HUES64 (cell line): ENCODE results near the gene MBD3.

ENCODE experiments used
- H3K27ac ChIP-seq: 2 replicates; pipeline ENCODE4 v1.7.0; 2013; ENCODE audit warnings: low read depth, low read length, inconsistent platforms
- H3K27me3 ChIP-seq: 2 replicates; pipeline ENCODE4 v1.6.1; 2013; ENCODE audit warnings: mild to moderate bottlenecking, low read length; ENCODE audit not compliant: insufficient read depth
- H3K36me3 ChIP-seq: 2 replicates; pipeline ENCODE4 v1.6.1; 2013; ENCODE audit warnings: mild to moderate bottlenecking, low read length; ENCODE audit not compliant: insufficient read depth
- H3K4me1 ChIP-seq: 2 replicates; pipeline ENCODE4 v1.6.1; 2013; ENCODE audit warnings: mild to moderate bottlenecking, low read length, moderate library complexity; ENCODE audit not compliant: insufficient read depth
- H3K4me3 ChIP-seq: 2 replicates; pipeline ENCODE4 v1.5.1; 2013; ENCODE audit warnings: mild to moderate bottlenecking, low read length, moderate library complexity
- H3K9ac ChIP-seq: 2 replicates; pipeline ENCODE4 v1.6.1; 2013; ENCODE audit warnings: mild to moderate bottlenecking, low read depth, low read length
- H3K9me3 ChIP-seq: 2 replicates; pipeline ENCODE4 v1.6.1; 2013; ENCODE audit warnings: low read depth, low read length; ENCODE audit not compliant: insufficient read depth
- WGBS: fragments of 150-250, 120-280 bp; methylation state at CpG from one replicate; pipeline ENCODE4 v1.1.7; 2013; ENCODE audit warnings: missing lambda C conversion rate; 5-methylcytosine and 5-hydroxymethylcytosine counted together

The MBD3 gene

GRCh38 chr19:1629256-1629808 is 36.7 kb upstream of the MBD3 start:
- H3K27me3 ChIP-seq = no peaks in the 10 kb centered on the region
- WGBS = 96% methylated on average over 24 of the region's 24 CpGs
- H3K4me3 ChIP-seq = no peak overlapping the region
- H3K9me3 ChIP-seq = no peaks in the 10 kb centered on the region
- no peaks in the 10 kb centered on the region for H3K4me1 ChIP-seq
- H3K36me3 ChIP-seq = peaks cover 70% of the 10 kb centered on the region
- H3K27ac ChIP-seq = no peak overlapping the region
- no peak overlapping the region for H3K9ac ChIP-seq

- 96% methylated on average over 16 of the region's 17 CpGs for WGBS
- no peak overlapping the region for H3K27ac ChIP-seq
- no peak overlapping the region for H3K4me3 ChIP-seq
- no peak overlapping the region for H3K9ac ChIP-seq
- H3K9me3 ChIP-seq = no peaks in the 10 kb centered on the region
- no peaks in the 10 kb centered on the region for H3K27me3 ChIP-seq
- peaks cover 70% of the 10 kb centered on the region for H3K36me3 ChIP-seq
- no peaks in the 10 kb centered on the region for H3K4me1 ChIP-seq
Observed at GRCh38 chr19:1627194-1627593, 34.5 kb upstream of the MBD3 start.

- Histone ChIP-seq H3K9ac (no peak overlapping the region), H3K36me3 (peaks cover 69% of the 10 kb centered on the region), H3K9me3 (no peaks in the 10 kb centered on the region), H3K27ac (no peak overlapping the region), H3K4me3 (no peak overlapping the region), H3K27me3 (no peaks in the 10 kb centered on the region), H3K4me1 (no peaks in the 10 kb centered on the region)
- WGBS = 95% methylated on average over 32 of the region's 32 CpGs
Observed at GRCh38 chr19:1626417-1627010, 33.8 kb upstream of the MBD3 start.

- Histone ChIP-seq H3K9ac (no peak overlapping the region), H3K27me3 (no peaks in the 10 kb centered on the region), H3K9me3 (no peaks in the 10 kb centered on the region), H3K4me1 (no peaks in the 10 kb centered on the region), H3K27ac (no peak overlapping the region), H3K36me3 (peaks cover 65% of the 10 kb centered on the region), H3K4me3 (no peak overlapping the region)
- 85% methylated on average over 23 of the region's 23 CpGs for whole genome bisulfite sequencing
Observed at GRCh38 chr19:1624458-1624857, 31.8 kb upstream of the MBD3 start.

- WGBS = 90% methylated on average over 5 of the region's 5 CpGs
- peaks cover 80% of the 10 kb centered on the region for H3K36me3 ChIP-seq
Observed at GRCh38 chr19:1622541-1622940, 29.9 kb upstream of the MBD3 start.

GRCh38 chr19:1622007-1622406 is 29.3 kb upstream of the MBD3 start:
- WGBS = 96% methylated on average over 23 of the region's 23 CpGs
- Histone ChIP-seq H3K4me1 (no peaks in the 10 kb centered on the region), H3K9me3 (no peaks in the 10 kb centered on the region), H3K36me3 (peaks cover 86% of the 10 kb centered on the region), H3K27ac (no peak overlapping the region), H3K27me3 (no peaks in the 10 kb centered on the region), H3K4me3 (no peak overlapping the region), H3K9ac (no peak overlapping the region)

More at GRCh38 chr19:1622541-1622940, 29.9 kb upstream of the MBD3 start:
- H3K4me3 ChIP-seq = no peak overlapping the region
- no peaks in the 10 kb centered on the region for H3K9me3 ChIP-seq
- no peaks in the 10 kb centered on the region for H3K4me1 ChIP-seq
- H3K9ac ChIP-seq = no peak overlapping the region
- H3K27me3 ChIP-seq = no peaks in the 10 kb centered on the region
- H3K27ac ChIP-seq = no peak overlapping the region

- WGBS = 90% methylated on average over 23 of the region's 23 CpGs
- Histone ChIP-seq H3K4me3 (no peak overlapping the region), H3K27me3 (no peaks in the 10 kb centered on the region), H3K9me3 (no peaks in the 10 kb centered on the region), H3K4me1 (no peaks in the 10 kb centered on the region), H3K9ac (no peak overlapping the region; the same call in 1 of the 2 replicates), H3K27ac (no peak overlapping the region), H3K36me3 (peaks cover 86% of the 10 kb centered on the region)
Observed at GRCh38 chr19:1621574-1621973, 28.9 kb upstream of the MBD3 start.

GRCh38 chr19:1621021-1621420 is 28.4 kb upstream of the MBD3 start:
- H3K27me3 ChIP-seq = no peaks in the 10 kb centered on the region
- H3K27ac ChIP-seq = no peak overlapping the region
- H3K9ac ChIP-seq = no peak overlapping the region
- WGBS = 94% methylated on average over 19 of the region's 19 CpGs
- H3K4me3 ChIP-seq = no peak overlapping the region
- H3K4me1 ChIP-seq = no peaks in the 10 kb centered on the region
- H3K9me3 ChIP-seq = no peaks in the 10 kb centered on the region
- peaks cover 87% of the 10 kb centered on the region for H3K36me3 ChIP-seq

GRCh38 chr19:1620502-1620901 is 27.8 kb upstream of the MBD3 start:
- Histone ChIP-seq H3K9ac (no peak overlapping the region), H3K9me3 (no peaks in the 10 kb centered on the region), H3K36me3 (peaks cover 87% of the 10 kb centered on the region), H3K27ac (no peak overlapping the region), H3K4me1 (no peaks in the 10 kb centered on the region), H3K27me3 (no peaks in the 10 kb centered on the region), H3K4me3 (no peak overlapping the region)
- WGBS = 87% methylated on average over 11 of the region's 11 CpGs

GRCh38 chr19:1619703-1620102 is 27.0 kb upstream of the MBD3 start:
- no peak overlapping the region for H3K27ac ChIP-seq
- no peaks in the 10 kb centered on the region for H3K4me1 ChIP-seq
- no peak overlapping the region for H3K4me3 ChIP-seq
- H3K36me3 ChIP-seq = peaks cover 87% of the 10 kb centered on the region
- H3K27me3 ChIP-seq = no peaks in the 10 kb centered on the region
- H3K9ac ChIP-seq = no peak overlapping the region
- 95% methylated on average over 18 of the region's 18 CpGs for WGBS
- no peaks in the 10 kb centered on the region for H3K9me3 ChIP-seq

GRCh38 chr19:1619094-1619439 is 26.4 kb upstream of the MBD3 start:
- H3K9ac ChIP-seq = no peak overlapping the region
- no peaks in the 10 kb centered on the region for H3K27me3 ChIP-seq
- no peak overlapping the region for H3K27ac ChIP-seq
- H3K4me3 ChIP-seq = no peak overlapping the region
- H3K4me1 ChIP-seq = no peaks in the 10 kb centered on the region
- peaks cover 88% of the 10 kb centered on the region for H3K36me3 ChIP-seq
- WGBS = 97% methylated on average over 26 of the region's 26 CpGs
- H3K9me3 ChIP-seq = no peaks in the 10 kb centered on the region
